HL-60/S4 treated with retinoic acid at 250 ng/mL for 4 days and 3 days (cell line): ENCODE measurements around the gene LPP.

Experiments used
- in situ Hi-C: fragments of 300-500 bp; cut with MboI; formaldehyde crosslinking; loops from 2 replicates; pipeline ENCODE4 v1.7.0; 2022; ENCODE audit warnings: low sequenced_read_pairs

The LPP gene

DNA sequence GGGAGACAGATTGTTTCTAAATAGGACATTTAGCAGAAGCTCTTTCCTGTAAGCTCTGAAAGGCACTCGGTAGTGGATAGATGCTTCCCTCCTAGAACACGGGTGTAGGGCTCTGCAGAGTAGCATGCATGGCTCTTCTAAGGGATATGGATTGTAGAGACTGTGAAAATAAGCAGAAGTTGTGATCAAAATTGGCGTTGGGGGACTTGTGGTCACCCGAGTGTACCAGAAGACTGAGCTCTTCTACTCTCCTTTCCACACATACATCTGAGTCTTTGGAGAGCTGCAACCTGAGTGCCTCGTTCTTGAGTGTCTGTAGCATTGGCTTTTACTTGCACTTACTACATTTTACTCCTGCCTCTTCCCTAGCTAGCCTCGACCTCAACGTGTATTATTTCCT, 197.7 kb downstream of the LPP start:
- in situ Hi-C loops = no loop called here

DNA sequence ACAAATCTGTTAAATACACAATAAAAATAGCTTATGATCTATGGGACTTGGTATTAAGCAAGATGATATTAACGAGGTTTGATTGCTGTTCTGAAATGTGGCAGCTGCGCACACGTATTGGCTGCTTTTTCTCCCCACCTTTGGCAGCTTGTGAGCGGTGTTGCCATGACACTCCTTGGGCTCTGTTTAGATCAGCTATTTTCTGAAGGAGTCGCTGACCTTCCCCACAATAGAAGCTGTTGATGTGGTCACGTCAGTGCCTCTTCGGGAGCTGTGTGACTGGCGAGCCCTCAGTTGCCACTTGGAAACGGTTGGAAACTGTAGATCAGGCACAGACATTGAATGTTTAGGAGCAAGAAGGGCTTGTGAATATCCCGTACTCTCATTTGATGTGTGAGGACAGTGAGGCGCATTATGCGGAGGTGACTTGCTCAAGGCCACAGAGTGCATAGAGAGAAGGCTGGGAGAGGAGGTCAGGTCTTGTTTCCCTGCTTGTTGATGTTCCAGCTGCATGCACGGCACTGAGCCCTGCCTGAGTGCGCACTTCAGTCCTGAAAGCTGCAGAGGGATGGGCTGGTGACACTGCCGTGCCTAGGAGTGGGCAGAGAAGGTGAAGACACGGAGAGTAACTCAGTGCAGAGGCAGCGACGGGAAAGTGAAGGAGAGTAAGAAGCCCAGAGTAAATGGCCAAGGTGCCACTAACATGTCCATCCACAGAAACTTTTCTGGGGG, 198.4 kb downstream of the LPP start:
- in situ Hi-C loops = no loop called here

DNA sequence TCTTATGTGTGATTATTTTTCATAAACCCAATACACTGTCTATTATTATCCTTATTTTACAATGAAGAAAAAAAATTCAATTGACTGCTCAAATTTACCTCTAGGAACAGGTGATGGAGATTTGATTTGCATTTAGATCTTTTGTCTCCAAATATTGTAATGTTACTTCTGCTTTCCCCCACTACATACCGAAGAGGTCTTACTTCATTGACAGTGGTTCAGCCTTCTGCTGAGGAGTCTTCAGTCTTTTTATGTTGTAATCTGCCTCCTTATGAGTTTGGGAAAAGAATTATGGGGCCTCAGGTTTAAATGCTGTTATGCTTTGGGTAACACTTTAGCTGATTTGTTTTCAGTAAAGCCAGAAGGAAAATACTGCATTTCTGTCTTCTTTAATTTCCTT, 199.5 kb downstream of the LPP start:
- in situ Hi-C loops = no loop called here

DNA sequence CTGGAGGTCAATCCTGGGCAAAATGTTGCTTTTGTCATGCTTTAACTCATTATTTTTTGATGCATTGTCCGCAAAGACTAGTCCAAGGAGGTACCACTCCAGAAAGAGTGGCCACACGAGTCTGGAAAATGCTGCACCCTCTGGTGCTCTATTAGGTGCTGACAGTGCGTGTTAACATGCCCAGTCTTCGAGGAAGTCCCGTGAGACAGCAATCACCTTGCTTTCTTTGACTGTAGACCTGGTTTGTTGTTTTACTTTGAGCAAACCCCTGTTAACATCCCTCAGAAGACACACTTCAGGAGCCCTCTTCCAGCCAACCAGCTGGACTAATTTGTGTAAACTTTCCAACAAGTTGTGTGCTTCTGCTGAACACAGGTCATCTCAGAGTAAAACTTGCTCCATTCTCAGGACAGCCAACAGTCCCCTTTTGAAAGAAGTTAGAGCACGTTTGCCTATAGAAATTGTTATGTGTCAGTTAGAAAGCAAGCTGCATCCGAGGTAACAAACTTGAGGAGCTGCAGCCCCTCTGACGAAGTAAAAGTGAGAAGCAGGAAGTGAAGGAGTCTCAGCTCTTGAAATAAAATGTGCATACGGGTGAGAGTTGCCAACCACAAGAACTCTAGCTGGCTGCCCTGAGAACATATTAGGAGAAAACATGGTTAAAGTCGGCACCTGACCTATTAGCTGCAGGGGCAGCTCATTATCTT, 205.0 kb downstream of the LPP start:
- in situ Hi-C loops = no loop called here

DNA sequence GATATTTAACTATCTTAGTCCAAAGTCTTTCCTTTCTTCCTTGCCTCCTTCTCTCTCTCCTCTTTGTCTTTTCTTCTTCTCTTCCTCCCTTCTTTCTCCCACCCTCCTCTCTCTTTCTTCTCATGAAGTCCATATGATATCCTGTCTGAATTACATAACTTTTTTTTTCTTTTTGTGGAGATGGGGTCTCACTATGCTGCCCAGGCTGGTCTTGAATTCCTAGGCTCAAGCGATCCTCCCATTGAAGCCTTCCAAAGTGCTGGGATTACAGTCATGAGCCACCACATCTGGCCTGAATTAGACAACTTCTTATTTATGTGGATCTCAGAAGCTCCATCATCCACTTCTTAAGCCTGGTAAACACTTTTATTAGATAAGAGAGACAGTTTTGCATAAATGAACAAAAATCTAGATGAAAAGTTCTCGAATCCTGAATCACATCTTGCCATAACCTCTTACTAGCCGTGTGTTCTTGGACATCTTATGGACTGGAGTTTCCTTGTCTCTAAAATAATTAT, 206.5 kb downstream of the LPP start:
- in situ Hi-C loops = no loop called here

DNA sequence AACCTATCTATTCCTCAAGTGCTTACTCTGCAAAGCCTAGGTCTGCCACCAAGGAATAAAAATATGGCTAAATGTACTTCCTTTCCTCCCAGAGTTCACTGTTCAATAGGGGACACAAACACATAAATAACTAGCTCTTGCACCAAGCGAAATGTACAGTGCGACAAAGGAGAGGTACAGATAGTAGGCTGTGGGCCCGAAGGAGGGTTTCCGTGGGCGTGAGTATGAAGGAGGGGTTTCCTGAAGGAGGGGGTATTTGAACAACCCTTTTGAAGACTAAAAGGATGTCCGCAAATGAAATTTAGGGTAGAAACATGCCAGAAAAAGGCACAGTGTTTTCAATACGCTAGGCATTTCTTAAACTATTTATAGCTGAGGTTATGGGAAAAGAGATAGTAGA, 207.9 kb downstream of the LPP start:
- in situ Hi-C loops = no loop called here

DNA sequence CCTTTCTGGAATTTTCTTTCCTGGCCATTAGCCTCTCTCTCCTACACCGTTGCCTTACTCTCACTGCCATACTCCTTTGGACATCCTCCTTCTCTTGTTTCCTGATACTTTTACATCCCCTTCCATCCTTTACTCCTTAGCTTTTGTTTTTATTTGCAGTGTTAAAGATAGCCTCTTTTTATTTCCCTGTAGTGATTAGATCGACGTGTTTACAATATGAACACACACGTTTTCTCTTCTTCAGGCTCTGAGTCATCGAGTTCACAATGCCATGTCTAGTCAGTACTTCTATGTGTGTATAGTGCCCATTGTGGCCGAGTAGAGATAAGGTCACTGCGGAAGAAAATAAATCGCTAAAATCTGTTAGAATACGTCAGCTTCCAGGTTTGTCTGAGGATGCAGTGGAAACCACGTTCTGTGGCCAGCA, 208.5 kb downstream of the LPP start:
- in situ Hi-C loops = no loop called here

DNA sequence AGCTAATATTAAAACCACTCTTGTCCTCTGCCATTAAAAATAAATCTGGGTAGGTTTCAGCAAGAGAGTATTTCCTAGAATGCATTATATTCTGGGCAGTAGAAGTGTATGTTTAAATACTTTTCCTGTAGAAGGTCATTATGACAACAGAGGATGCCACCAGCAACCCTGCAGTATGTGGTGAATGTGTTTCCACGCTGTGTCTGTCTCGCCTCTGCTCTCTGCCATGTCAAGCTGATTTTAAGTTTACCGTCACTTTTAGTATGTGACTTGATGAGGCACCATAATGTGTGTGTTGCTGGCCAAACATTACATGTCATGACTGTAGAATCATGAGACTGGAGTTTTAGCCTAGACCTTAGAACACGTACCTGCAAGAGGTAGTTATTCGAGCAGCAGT, 211.2 kb downstream of the LPP start:
- in situ Hi-C loops = no loop called here

DNA sequence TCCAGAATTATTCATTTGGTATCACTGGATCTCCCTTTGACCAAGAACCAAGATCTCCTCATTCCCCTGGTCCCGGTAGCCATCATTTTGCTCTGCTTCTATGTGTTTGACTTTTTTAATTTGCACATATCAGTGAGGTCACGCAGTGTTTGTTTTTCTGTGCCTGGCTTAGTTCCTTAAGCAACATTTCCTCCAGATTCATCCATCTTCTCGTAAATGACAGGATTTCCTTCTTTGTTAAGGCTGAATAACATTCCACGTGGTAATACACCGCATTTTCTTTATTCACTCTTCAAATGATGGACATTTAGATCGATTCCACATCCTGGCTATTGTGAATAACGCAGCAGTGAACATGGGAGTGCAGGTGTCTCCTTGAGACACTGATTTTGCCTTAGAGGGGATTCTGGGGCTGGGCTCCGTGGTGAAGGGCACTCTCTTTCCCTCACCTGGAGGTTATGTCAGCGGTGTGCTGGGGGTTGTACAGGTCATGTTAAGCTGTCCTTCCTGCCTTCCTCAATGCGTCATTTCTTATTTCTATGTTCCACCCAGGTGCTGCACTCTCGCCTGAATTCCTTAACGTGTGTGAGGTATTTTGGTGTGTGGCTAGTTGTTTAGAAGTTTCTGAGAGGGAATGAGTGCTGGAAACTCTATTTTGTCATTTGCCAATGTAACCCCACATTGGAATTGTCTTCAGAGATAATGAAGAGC, 212.2 kb downstream of the LPP start:
- in situ Hi-C loops = no loop called here

DNA sequence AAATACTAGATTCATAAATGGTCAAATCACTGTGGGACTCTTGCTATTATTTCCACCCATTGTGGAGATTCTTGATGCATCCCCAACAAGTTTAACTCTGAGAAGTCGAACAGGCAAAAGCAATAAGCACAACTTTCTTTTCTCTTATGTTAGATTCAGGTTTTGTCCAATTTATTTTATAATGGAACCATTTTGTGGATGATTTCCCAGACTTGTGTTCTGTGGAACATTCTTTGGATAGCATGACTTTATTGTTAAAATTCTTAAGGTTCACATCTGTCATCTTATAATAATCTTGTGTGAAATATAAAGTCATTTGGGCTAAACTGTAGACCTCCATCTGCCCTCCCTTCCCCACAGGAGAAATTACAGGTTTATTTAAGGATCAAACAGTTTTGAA, 213.7 kb downstream of the LPP start:
- in situ Hi-C loops = no loop called here

DNA sequence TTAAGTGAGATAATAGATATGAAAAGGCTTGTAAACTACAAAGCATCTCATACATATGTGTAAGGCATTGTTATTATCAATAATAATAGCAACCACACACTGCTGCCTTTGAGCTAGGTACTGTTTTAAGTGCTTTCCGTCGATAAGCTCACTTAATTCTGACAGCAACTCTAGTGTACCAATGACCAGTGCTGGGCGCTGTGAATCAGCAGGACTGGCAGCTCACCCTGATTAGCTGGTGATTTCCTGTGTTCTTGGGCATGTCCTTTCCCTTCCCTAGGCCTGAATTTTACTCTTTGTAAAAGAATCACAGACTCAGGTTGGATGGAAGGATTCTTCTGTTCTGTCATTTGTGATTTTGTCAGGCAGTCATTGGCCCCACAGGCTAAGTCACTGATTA, 215.6 kb downstream of the LPP start:
- in situ Hi-C loops = no loop called here

DNA sequence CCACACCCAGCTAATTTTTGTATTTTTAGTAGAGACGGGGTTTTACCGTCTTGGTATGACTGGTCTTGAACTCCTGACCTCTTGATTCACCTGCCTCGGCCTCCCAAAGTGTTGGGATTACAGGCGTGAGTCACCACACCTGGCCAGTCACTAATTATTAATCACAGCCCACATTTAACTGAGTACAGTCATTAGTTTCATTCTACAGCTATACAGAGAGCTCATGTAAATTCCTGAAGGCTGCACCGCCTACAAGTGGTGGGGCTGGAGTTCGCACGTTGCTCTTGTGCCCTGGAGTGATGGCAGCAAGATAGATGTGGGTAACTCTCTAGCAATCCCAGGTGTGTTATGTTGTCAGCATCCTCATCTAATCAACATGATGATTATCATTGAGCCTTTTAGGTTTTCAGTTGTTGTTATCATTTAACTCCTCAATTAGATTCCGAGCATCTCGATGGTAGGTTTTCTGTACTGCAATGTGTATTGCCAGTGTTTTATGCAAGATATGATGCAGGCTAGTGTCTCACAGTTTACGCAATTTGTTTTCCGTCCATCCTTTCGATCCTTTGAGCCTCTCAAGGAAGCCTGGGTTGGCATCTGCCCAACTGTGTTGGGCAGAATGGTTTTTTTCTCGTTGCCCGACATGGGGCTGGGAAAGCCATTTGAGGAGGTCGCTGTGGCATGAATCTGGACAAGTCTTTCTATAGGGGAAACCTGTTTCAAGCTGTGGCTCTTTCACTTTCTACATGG, 216.3 kb downstream of the LPP start:
- in situ Hi-C loops = no loop called here

DNA sequence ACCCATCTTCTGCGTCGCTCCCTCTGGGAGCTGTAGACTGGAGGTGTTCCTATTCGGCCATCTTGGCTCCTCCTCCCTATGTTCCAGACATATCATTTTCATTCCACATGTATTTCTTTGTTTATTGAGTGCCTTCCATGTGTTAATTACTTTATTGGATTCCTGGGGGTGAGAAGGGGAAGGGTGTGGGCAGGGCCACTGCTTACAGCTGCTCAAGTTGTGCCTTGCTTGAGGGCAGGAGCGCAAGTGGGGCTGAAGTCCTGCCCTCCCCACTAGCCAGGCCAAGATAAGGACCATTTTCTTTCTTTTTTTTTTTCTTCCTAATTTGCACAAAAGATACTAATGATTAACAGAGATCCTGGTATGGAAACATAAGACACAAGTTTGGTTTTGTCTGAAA, 224.8 kb downstream of the LPP start:
- in situ Hi-C loops = no loop called here

DNA sequence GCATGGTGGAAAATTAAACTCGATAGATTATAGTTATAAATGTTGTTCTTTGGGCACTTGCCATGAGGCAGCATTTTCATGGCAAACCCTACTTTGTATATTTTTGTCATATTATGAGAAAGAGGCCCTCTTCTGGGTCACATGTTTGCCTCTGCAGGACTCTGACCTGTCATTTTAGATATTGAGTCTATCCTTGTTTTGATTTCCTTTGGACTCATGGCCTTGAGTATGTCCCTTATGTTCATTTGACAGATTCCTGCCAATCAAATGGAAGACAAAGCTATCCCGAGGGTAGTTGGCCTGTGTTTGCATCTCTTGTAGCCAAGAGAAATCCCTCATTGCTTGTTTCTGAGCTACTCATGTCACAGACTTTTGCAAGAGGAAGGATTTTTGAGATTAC, 226.3 kb downstream of the LPP start:
- in situ Hi-C loops = no loop called here

DNA sequence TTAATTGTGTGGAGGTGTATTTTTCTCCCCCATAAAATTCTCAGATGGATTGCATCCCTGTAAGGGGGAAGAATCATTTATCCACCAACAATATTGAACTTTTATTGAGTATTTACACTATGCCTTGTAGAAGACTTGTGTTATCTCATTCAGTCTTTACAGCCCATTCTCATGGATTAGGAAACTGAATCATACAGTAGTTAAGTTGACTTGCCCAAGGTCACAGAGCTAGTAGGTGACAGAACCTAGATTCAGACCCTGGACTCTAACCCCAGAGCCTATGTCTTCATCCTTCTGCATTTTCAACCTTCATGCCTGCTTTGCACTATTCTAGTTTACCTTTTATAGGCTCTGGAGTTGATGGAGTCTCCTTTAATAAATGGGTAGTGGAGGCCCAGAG, 226.8 kb downstream of the LPP start:
- in situ Hi-C loops = no loop called here

DNA sequence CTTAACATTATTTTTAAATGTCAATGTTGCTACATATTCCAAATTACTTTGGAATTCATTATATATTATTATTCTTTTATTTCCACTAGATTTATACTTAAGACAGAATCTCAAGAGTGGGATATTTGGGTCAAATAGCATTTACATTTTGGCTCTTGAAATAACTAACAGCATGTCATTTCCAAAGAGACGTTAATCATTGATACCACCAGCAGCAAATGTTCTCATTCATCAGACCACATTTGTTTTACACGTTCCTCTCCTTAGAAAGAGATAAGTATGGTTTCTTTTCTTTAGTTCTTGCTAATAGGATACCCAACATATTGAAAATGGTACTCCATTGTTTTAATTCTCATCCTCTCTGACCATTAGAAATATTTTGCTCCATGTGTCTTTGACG, 229.8 kb downstream of the LPP start:
- in situ Hi-C loops = no loop called here

DNA sequence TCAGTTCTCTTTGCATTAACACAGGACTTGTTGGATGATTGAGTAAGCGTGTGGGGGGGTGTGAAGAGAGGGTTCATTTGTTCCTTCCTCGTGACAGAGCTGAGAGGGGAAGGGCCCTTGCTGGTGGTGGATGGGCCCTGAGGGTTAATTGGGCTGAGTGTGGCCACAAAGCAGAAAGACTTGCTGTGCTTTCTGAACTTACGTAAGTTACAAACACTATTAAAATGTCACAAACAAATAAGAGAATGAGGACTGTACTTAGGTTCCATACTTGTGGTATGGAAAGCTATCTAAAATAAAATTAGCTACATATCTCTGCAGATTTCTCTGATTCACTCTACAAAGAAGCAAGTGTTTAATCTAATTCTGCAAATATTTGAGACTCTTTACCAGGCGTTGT, 231.3 kb downstream of the LPP start:
- in situ Hi-C loops = no loop called here

DNA sequence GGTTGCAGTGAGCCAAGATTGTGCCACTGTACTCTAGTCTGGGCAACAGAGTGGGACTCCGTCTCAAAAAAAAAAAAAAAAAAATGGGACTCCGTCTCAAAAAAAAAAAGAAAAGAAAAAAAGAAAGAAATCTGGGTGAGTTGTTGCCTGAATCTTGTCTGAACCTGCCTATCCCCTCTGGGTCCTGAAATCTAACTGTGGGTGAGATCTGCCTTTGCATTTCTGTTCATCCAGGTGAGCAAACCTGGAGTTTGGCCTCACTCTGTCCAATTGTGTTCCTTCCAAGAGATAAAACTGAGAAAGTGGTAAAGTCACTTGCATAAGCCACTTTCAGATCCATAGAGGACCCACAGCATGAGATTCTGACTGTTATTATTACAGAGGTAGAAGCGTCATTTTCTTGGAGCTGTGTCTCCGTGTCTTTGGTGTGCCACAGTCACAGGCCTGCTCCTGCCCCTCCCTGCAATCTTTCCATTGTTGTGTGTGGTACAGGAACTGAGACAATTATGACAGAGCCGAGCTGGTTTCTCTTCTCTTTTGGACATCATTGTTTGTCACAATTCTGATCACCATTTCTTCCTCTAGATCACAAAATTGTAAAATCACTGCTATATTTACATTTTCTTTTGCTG, 235.9 kb downstream of the LPP start:
- in situ Hi-C loops = no loop called here

DNA sequence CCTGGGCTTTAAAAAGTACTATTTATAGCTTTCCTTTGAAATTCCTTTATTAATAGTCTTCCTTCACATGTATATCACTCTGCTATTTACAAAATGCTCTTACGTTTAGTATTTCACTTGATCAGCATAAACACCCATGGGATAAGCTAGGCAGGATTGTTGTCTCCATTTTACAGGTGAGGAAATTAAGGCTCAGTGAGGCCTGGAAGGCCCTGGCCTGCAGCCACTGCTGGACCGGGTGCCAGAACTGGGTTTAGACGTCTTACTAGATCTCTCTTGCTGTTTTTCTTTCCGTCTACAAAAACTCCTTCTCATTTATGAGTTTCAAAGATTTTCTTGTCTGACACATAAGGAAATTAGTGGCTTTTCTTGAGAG, 236.4 kb downstream of the LPP start:
- in situ Hi-C loops = no loop called here

DNA sequence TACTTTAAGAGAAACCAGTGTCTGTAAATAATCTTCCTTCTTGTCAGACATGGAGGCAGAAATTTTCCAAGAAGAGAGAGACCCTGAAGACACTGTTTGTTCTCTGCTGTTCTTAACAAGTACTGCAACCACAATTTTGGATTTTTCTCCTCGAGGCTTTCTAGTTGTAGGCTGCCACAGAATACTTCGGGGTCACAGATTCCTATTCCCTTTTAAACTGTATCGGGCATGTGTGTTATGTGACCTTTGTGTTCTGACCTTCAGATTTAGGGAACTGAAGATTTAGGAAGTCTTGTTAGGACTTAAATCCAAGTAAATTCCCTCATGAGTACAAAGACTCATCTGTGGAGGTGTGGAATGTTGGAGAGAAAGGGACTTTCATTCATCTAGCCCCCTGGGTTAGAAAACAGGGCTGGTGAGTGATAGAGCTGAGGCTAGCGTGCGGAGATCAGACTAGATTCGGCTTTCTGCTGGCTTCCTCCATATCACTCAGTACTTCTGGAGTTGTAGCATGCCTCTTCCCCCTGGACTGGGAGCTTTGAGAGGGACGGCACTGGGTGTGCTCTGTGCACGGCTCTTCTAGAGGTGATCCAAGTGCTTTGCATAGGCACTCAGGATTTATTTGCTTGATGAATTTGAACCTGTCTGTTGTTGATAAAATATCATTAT, 237.0 kb downstream of the LPP start:
- in situ Hi-C loops = no loop called here
